Amygdala (tissue), 56 donors: Measurements from ENCODE around the gene ARFIP1.

Source experiments
- DNase-seq, 56 donors: peaks; one replicate each; lab custom pipeline; 2025; lab: John Stamatoyannopoulos, UW

Gene ARFIP1

DNA sequence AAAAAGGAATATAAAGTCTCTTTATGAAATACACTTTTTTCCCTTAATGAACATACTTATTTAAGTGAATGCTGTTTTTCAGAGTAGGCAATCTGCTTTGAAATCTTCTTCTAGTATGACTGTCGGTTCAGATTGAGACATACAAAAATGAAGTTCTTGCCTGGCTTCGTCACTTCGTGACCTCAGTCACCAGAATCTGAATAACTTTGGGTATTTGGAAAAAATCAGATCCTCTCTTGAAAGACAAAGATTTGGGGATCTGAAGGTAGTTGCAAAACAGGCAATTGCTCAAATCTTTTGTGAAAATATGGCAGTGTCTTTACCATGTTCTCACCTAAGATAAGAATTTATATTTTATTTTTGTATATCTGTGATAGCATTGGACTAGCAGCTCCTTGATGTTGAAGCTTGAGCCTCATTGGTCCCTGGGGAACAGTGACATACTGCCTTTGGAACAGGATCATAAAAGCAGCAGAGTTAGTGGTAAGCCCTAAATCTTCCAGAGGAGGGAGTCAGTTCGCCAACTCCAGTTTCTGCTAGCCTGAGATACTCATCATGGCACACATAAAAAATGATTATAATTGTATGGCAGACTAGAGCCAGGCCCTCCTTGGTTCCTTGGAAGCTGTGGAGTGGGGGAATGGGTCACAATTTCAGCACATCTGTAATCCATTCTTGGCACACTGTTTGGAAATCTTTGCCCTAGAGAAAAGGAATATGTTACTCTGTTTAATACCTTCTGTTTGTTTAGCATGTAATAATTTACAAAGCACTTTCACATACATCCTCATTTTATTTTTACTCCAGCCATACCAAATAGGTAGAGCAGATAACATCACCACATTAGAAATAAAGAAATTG lies 5.0 kb downstream of the ARFIP1 start:
- no peak for DNase-seq

DNA sequence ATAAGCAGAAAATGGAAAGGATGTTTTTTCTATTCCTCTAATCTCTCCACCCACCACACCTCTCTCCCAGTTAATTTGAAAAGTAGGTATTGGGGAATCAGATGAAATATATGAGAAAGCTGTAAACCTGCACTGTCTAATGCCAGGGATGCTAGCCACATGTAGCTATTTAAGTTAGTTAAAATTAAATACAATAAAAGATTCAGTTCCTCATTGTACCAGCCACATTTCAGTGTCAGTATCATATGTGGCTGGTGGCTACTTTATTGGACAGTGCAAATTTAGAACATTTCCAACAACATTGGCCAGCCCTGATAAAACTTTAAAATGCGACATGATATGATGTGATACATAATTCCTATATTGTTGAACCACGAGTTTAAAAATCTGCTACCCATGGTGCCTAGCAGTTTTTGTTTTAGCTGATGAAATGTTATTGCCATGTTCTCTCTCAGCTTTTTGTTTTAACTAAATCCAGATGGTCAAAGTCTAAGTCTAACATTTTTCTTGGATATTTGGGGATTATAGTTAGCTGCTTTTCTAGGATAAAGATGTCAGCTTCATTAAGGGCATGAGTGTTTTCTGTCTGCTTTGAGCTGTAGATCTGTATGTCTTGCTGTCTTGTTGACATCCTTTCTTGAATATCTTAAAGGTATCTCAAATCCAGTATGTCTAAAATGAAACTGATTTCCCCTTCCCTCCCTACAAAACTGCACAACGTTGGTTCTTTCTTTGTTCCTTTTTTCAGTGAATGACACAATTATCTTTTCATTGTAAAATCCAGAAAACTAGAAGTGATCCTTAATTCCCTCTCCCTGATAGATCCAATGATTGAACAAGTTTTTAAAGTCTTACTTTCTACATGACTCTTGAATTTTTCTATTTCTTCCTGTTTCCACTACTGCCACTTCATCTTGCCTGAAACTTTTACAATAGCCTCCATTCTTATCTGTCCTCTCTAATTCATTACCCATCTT lies 6.2 kb downstream of the ARFIP1 start:
- DNase-seq = no peak

DNA sequence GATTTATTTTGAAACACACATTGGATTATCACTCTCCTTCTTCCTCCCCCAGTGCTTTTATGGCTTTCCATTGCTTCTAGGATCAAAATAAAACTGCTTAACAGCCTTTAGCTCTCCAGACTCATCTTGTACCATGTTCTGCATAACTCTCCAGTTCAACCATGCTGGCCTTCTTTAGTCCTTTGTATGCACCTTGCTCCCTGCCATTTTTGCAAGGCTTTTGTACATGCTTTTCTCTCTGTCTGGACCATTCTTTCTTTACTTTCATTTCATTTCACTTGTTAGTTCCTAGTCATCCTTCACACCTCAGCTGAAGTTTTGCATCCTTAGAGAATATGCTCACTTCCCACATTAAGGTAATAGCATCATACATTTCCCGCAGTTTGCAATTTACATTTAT lies 6.9 kb downstream of the ARFIP1 start:
- no peak for DNase-seq

DNA sequence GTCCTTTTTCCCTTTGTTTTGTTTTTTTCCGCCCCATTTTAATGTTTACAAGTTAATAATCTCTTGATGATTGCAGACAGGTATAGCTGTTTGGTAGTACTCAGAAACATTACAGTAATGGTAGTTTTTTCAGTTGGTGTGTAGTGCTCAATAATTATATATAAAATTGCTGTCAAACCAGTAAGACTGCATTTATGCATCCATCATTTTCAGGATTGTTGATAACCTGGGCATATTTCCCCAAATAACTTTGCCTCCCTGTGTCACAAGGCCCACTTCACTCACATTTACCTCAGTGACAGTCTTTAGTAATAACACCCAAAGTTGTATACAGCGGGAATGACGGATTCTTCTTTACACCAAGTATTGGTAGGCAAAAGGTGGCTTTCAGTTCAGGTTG lies 16.1 kb downstream of the ARFIP1 start:
- DNase-seq = no peak

DNA sequence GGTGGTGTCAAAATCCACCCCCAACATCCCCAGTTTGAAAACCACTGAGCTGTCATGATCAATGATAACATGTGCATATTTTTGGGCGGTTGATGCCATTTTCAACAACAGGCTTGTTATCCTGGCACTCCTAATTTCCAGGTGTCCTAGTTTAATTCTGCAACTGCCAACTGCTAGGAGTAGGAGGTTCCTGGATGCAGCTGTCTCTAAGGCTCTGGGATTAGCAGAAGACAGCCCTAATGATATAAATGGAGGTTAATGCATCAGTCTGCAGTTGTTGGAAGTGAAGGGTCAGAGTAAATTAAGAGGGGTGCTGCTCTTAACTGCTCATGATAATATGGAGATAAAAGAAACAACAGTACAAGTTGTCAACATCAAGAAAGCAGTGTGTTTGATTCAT lies 23.8 kb downstream of the ARFIP1 start:
- no peak for DNase-seq

DNA sequence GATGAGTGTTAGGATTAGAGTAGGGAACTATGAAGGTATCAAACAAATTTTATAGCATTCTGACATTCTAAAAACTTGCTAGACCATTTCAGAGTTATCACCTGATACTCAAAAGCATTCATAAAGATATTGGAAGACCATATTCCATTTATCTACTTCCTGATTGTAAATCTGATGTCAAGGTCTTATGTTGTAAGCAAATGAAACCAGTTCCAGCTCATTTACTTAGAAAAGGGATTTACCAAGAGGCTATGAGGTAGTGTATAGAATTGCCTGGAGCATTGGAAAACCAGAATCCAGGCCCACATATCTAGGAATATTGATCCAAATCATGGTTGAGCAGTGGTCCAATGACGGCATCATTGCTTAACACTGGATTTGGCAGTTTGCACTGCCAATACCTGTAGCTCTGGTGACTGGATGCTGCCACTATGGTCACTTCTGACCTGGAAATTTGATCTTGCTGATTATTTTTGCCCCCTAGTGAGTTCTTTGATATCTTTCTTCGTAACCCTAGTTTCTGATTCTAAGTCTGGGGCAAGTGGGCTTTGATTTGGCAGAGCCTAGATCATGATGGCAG lies 25.4 kb downstream of the ARFIP1 start:
- no peak for DNase-seq

DNA sequence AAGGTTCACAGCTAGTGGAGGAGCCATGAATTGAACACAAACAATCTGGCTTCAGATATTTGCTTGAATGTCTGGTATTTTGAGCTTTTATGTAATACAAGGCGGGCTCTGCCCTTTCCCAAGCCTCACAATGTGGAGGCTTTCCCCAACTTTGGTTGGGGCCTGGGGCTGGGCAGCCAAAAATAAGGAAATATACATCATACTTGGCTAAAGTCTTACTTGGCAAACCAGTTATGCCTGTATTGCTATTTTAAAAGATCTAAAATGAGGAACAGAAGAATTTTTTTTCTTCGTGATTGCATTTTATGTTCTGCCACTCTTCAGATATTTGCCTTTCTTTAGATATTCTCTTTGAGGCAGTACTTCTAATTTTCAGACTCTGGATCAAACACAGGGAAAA lies 26.1 kb downstream of the ARFIP1 start:
- no peak for DNase-seq

DNA sequence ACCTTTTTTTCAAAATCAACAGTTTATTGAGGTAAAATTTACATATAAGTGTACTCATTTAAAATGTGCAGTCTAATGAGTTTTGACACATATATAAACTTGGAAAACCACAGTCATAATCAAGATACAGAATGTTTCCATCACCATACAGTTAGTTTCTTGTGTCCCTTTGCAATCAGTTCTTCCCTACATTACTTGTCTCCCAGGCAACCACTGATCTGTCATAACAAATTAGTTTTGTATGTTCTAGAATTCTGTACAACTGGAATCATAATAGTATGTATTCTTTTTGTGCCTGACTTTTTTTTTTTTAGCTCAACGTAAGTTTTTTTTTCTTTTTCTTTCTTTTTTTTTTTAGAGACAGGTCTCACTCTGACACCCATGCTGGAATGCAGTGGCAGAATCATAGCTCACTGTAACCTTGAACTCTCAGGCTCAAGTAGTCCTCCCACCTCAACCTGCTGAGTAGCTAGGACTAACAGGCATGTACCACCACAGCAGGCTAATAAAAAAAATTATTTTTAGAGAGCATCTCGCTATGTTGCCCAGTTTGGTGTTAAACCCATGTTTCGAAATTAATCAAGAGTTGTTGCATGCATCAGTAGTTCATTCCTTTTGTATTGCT lies 26.9 kb downstream of the ARFIP1 start:
- DNase-seq = no peak

DNA sequence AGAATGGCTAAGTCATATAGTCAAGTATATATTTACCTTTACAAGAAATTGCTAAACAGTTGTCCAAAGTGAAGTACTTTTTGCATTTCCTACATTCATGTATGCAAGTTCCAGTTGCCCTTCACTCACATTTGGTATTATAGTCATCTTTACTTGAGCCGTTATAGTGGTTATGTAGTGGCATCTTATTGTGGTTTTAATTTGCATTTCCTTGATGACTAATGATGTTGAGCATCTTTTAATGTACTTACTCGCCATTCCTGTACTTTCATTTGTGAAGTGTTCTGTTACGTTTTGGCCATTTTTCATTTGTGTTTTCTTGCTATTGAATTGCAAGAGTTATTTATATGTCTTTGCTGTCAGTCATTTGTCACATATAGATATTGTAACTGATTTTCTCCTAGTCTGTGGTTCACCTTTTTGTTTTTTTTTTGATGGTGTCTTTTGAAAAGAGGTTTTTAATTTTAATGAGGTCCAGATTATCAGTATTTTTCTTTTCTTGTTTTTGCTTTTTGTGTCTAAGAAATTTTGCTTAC lies 27.6 kb downstream of the ARFIP1 start:
- DNase-seq = no peak

DNA sequence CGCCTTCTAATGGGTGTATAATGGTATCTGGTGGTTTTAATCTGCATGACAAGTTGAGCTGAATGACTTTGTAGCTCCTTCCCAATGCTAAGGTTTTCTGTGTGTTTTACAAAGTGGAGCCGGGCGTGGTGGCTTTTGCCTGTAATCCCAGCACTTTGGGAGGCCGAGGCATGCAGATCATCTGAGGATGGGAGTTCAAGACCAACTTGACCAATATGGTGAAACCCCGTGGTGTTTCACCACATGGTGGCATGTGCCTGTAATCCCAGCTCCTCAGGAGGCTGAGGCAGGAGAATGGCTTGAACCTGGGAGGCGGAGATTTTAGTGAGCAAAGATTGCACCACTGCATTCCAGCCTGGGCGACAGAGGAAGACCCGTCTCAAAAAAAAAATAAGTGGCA lies 28.9 kb downstream of the ARFIP1 start:
- no peak for DNase-seq

DNA sequence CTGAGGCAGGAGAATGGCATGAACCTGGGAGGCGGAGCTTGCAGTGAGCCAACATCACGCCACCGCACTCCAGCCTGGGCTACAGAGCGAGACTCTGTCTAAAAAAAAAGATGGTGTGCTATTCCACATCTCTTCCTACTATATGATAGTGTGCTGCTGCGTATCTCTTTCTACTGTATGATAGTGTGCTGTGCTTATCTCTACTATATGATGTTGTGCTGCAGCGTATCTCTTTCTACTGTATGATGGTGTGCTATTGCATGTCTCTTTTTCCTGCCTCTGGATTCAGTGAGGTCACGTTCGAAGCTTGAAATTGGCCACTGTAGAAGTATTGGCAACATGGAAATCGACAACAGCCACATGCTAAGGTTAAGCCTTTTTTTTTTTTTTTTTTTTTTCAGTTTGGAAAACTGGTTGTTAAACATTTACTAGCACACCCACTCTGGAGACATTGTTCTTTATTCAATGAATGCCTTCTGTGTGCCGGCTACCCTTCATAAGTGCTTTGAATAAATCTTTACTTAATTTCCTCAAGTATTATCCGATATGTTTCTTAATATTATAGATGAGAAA lies 31.0 kb downstream of the ARFIP1 start:
- no peak for DNase-seq

DNA sequence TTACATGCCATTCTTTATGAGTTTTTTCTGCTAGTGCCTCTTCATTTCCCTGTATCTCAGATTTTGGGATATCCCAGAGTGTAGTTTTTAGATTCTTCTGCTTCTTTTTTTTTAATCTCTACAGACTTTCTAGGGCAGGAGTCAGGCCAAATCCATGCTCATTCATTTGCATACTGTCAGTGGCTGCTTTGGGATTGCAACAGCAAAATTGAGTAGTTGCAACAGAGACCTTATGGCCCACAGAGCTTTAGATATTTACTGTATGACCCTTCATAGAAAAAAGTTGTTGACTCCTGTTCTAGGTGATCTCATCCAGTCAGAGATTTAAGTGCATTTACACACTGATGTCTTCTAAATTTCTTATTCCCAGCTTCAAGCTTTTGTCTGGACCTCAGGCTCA lies 35.3 kb downstream of the ARFIP1 start:
- DNase-seq = no peak

DNA sequence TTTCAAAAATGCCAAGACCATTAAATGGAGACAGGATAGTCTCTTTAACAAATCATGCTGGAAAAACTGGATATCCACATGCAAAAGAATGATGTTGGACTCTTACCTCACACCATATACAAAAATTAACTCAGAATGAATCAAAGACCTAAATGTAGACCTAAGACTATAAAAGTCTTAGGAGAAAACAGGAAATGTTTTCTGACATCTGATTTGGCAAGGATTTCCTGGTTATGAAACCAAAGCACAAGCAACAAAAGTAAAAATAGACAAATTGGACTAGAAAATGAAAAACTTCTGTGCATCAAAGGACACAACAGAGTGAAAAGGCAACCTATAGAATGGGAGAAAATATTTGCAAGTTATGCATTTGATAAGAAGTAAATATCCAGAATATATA lies 37.6 kb downstream of the ARFIP1 start:
- DNase-seq = no peak

DNA sequence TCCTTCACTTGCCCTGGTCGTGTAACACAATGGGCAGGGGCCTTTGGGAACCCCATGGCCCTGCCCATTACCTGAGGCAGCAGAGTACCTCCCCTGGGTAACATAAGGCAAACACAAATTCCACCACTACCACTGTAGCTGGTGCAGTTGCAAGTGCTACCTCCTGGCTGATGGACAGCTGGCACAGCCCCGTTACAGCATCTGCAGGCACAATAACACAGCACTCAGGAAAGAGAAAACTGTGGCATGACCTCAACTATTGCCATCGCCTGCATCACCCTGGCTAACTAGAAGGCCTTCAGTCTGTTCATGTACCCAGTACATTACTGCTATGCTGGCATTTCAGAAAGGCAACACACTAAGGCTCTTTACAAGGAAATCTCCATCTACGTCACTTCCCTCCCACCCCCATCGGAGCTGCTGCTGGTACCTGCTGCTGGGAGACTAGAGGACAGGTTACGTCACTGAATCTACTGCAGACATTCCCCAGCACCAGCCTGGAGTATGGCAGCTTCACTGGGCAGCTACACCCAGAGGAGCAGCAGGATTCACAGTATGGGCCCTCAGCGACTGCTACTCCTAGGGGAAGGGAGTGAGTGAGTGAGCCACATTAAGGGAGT lies 39.4 kb downstream of the ARFIP1 start:
- no peak for DNase-seq

DNA sequence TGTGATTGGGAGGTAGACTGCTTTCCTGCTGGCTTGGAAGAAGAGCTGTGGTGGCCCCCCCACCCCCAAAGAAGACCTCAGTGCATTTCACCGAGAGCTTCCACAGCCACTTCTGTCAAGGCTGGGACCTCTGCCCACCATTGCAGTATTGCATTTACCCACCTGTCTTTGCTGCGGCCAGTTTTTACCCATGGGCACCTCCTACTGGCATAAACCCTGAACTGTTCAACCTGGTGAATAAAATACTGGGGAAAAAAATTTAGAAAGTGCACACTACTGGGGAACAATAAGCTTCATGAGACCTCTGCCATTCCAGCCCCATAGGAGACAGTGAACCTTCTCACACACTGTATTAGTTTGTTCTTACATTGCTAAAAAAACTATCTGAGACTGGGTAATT lies 40.3 kb downstream of the ARFIP1 start:
- no peak for DNase-seq

DNA sequence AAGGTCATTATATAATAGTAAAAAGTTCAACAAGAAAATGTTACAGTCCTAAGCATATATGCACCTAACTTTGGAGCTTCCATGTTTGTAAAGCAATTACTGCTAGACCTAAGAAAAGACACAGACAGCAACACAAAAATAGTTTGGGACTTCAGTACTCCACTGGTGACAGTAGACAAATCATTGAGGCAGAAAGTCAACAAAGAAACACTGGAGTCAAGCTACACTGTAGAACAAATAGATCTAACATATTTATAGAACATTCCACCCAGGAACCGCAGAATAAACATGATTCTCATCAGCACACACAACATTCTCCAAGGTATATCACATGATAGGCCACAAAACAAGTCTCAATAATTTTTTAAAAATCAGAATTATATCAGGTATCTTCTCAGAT lies 42.6 kb downstream of the ARFIP1 start:
- no peak for DNase-seq

DNA sequence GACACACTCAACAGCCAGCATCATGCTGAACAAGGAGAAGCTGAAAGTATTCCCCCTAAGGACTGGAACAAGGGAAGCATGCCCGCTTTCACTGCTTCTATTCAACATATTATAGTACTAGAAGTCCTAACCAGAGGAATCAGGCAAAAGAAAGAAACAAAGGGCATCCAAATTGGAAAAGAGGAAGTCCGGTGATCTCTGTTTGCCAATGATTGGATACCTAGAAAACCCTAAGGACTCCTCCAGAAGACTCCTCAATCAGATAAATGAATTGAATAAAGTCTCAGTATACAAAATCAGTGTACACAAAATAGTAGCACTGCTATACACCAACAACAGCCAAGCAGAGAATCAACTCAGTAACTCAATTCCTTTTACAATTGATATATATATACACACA lies 44.8 kb downstream of the ARFIP1 start:
- DNase-seq = no peak

DNA sequence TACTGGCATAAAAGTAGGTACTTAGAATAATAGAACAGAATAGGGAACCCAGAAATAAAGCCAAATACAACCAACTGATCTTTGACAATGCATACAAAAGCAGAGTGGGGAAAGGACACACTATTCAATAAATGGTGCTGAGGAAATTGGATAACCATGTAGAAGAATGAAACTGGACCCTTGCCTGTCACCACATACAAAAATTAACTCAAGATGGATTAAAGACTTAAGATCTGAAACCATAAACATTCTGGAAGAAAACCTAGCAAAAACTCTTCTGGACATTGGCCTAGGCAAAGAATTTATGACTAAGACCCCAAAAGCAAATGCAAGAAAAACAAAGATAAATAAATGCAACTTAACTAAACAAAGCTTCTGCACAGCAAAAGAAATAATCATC lies 45.6 kb downstream of the ARFIP1 start:
- no peak for DNase-seq

DNA sequence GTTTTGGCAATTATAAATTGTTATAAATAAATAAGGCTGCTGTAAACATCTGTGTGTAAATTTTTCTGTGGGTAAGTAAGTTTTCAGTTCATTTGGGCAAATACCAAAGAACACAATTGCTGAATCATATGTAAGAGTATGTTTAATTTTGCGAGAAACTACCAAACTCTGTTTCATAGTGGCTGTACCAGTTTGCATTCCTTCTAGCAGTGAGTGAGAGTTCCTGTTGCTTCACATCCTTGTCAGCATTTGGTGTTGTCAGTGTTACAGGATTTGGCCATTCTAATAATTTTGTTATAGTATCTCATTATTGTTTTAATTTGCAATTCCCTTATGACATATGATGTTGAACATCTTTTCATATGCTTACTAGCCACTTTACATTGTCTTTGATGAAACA lies 48.4 kb downstream of the ARFIP1 start:
- DNase-seq = no peak

DNA sequence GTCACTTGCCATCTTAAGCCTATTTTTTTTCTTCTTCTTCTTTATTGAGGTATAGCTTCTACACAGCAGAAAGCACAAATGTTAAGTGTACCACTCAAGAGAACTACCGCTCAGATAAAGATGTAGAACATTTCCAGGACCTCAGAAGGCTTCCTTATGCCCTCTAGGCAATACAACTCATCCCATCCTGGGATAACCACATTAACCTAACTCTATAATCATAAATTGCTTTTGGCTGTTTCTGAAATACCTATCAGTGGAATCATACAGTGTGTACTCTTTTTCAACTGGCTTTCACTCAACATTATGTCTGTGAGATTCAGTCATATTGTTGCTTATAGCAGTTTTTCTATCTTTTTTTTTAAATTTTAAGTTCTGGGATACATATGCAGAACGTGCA lies 51.7 kb downstream of the ARFIP1 start:
- no peak for DNase-seq
